Measurements from ENCODE around the gene MED13L.

- TF ChIP-seq ZNF8 (CRISPR knock-in tag; IDR thresholded peaks at IDR 0.05) (no peak), GLIS3 (CRISPR knock-in tag; IDR thresholded peaks at IDR 0.05) (no peak), CSDC2 (CRISPR knock-in tag; IDR thresholded peaks at IDR 0.05) (no peak), TSHZ2 (CRISPR knock-in tag; IDR thresholded peaks at IDR 0.05) (no peak), ZFP3 (CRISPR knock-in tag; IDR thresholded peaks at IDR 0.05) (no peak), CREB5 (CRISPR knock-in tag; IDR thresholded peaks at IDR 0.05; ENCODE audit: low read depth) (no peak), PATZ1 (CRISPR knock-in tag; IDR thresholded peaks at IDR 0.05; ENCODE audit: borderline replicate concordance) (no peak), ZNF70 (CRISPR knock-in tag; IDR thresholded peaks at IDR 0.05) (no peak)
These were observed 80.5 kb downstream of the MED13L start for GRCh38 chr12:116196752-116197718.
